ENCODE results near the gene IDI2.

IDI2 gene

DNA sequence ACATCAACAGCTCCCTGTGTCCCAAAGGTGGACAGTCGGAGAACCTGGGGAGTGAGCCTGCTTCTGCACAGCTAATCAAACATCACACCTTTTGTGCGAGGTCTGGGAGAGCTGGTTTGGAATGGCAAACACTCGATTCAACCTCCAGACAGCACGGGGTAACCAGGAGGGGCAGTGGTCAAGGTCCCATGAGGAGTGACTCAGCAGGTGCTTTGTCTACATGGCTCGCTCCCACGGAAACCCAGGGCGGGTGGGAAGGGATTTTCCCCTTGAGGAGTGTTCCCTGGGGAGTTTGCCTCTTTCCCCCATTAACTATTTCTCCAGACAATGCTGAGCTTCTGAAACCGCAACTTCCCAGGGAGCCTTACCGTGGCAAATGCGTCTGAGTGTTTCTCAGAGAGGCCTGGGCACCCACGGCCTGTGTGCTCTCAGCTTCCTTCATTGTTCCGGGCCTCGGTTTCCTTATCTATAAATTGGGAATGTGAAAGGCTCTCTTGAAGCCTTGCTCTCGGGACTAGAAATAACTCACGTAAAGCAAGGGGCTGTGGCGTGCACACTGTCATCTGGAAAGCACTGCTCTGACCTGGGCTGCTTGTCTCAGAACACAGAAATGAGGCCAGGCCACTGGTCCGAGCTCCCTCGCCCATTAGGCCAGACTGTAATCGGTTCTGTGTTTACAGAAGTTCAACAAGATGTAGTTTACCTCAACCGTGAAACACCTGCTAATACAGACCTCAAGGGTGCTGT, 51.4 kb downstream of the IDI2 start:
- Histone ChIP-seq H3K27me3 (replicated peaks; ENCODE audit: control insufficient read depth, insufficient read depth, low read length, poor library complexity, severe bottlenecking) (no peaks in the 10 kb centered on the region), H3K36me3 (ENCODE audit: control insufficient read depth, insufficient read depth, low read length) (no peaks in the 10 kb centered on the region), H3K4me3 (ENCODE audit: insufficient read depth, low read depth, low read length, poor library complexity, severe bottlenecking) (no peak overlapping the region), H3K4me1 (ENCODE audit: control insufficient read depth, insufficient read depth, low read length, poor library complexity, severe bottlenecking) (no peaks in the 10 kb centered on the region), H3K9me3 (ENCODE audit: control insufficient read depth, low read length) (peaks cover 5% of the 10 kb centered on the region), H3K27ac (ENCODE audit: insufficient read depth, low read length, poor library complexity, severe bottlenecking) (no peak overlapping the region)
- DNase-seq = no peak

DNA sequence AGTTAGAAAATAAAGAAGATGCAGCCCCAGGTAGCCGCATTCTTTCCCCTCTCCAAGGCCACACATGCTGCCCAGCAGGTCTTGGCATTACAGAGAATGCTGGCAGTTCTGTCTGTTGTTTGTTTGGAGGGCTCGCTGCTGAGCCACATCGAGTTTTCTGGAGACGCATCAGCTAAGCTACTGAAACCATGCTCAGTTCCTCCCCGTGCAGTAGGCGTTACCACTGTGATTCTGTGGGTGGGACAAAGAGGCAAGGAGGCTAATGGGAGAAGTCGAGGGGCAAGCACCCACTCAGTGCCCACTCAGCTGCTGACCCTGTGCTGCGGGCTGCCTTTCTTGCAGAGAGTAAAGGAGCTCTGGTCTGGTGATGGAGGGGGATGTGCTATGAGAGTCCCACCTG, 52.9 kb downstream of the IDI2 start:
- Histone ChIP-seq H3K36me3 (ENCODE audit: control insufficient read depth, insufficient read depth, low read length) (no peaks in the 10 kb centered on the region), H3K27me3 (replicated peaks; ENCODE audit: control insufficient read depth, insufficient read depth, low read length, poor library complexity, severe bottlenecking) (no peaks in the 10 kb centered on the region), H3K9me3 (ENCODE audit: control insufficient read depth, low read length) (no peaks in the 10 kb centered on the region), H3K27ac (ENCODE audit: insufficient read depth, low read length, poor library complexity, severe bottlenecking) (no peak overlapping the region), H3K4me1 (ENCODE audit: control insufficient read depth, insufficient read depth, low read length, poor library complexity, severe bottlenecking) (no peaks in the 10 kb centered on the region), H3K4me3 (ENCODE audit: insufficient read depth, low read depth, low read length, poor library complexity, severe bottlenecking) (no peak overlapping the region)
- no peak for DNase-seq

- no peak overlapping the region for H3K27ac ChIP-seq (ENCODE audit: insufficient read depth, low read length, poor library complexity, severe bottlenecking)
- no peaks in the 10 kb centered on the region for H3K36me3 ChIP-seq (ENCODE audit: control insufficient read depth, insufficient read depth, low read length)
These were observed 54.0 kb downstream of the IDI2 start for GRCh38 chr10:971613-972012.

DNA sequence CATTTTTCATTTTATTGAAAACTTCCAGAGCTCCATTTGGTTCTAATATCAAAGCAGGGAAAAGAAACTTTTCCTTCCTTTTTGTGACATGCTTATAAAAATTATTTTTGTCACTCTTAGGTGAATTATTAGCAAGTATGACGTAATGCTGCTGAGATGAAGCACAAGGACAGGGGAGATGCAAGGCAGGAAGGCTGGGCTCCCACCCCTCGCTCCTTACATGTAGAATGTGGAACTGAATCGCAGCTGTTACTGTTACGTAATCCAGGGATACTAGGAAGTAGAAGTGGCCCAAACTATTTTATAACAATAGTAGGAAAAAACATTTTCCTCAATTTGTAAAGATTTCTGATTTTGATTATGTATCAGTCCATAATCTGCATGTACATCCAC, 54.5 kb downstream of the IDI2 start:
- no peak overlapping the region for H3K27ac ChIP-seq (ENCODE audit: insufficient read depth, low read length, poor library complexity, severe bottlenecking)
- no peaks in the 10 kb centered on the region for H3K36me3 ChIP-seq (ENCODE audit: control insufficient read depth, insufficient read depth, low read length)
- H3K27me3 ChIP-seq (replicated peaks; ENCODE audit: control insufficient read depth, insufficient read depth, low read length, poor library complexity, severe bottlenecking) = no peaks in the 10 kb centered on the region
- no peak overlapping the region for H3K4me3 ChIP-seq (ENCODE audit: insufficient read depth, low read depth, low read length, poor library complexity, severe bottlenecking)
- no peaks in the 10 kb centered on the region for H3K4me1 ChIP-seq (ENCODE audit: control insufficient read depth, insufficient read depth, low read length, poor library complexity, severe bottlenecking)
- H3K9me3 ChIP-seq (ENCODE audit: control insufficient read depth, low read length) = no peaks in the 10 kb centered on the region
- DNase-seq = no peak

More at GRCh38 chr10:971613-972012, 54.0 kb downstream of the IDI2 start:
- no peak for DNase-seq
- H3K9me3 ChIP-seq (ENCODE audit: control insufficient read depth, low read length) = no peaks in the 10 kb centered on the region
- no peaks in the 10 kb centered on the region for H3K27me3 ChIP-seq (replicated peaks; ENCODE audit: control insufficient read depth, insufficient read depth, low read length, poor library complexity, severe bottlenecking)
- no peaks in the 10 kb centered on the region for H3K4me1 ChIP-seq (ENCODE audit: control insufficient read depth, insufficient read depth, low read length, poor library complexity, severe bottlenecking)
- no peak overlapping the region for H3K4me3 ChIP-seq (ENCODE audit: insufficient read depth, low read depth, low read length, poor library complexity, severe bottlenecking)

GRCh38 chr10:970311-971149, 55.1 kb downstream of the IDI2 start:
- no peaks in the 10 kb centered on the region for H3K36me3 ChIP-seq (ENCODE audit: control insufficient read depth, insufficient read depth, low read length)
- no peak overlapping the region for H3K27ac ChIP-seq (ENCODE audit: insufficient read depth, low read length, poor library complexity, severe bottlenecking)
- no peak overlapping the region for H3K4me3 ChIP-seq (ENCODE audit: insufficient read depth, low read depth, low read length, poor library complexity, severe bottlenecking)
- DNase-seq = no peak
- no peaks in the 10 kb centered on the region for H3K9me3 ChIP-seq (ENCODE audit: control insufficient read depth, low read length)
- H3K4me1 ChIP-seq (ENCODE audit: control insufficient read depth, insufficient read depth, low read length, poor library complexity, severe bottlenecking) = no peaks in the 10 kb centered on the region
- no peaks in the 10 kb centered on the region for H3K27me3 ChIP-seq (replicated peaks; ENCODE audit: control insufficient read depth, insufficient read depth, low read length, poor library complexity, severe bottlenecking)

GRCh38 chr10:969473-970150, 56.0 kb downstream of the IDI2 start:
- Histone ChIP-seq H3K36me3 (ENCODE audit: control insufficient read depth, insufficient read depth, low read length) (no peaks in the 10 kb centered on the region), H3K27me3 (replicated peaks; ENCODE audit: control insufficient read depth, insufficient read depth, low read length, poor library complexity, severe bottlenecking) (no peaks in the 10 kb centered on the region), H3K4me3 (ENCODE audit: insufficient read depth, low read depth, low read length, poor library complexity, severe bottlenecking) (no peak overlapping the region), H3K4me1 (ENCODE audit: control insufficient read depth, insufficient read depth, low read length, poor library complexity, severe bottlenecking) (no peaks in the 10 kb centered on the region), H3K9me3 (ENCODE audit: control insufficient read depth, low read length) (no peaks in the 10 kb centered on the region), H3K27ac (ENCODE audit: insufficient read depth, low read length, poor library complexity, severe bottlenecking) (no peak overlapping the region)
- DNase-seq = no peak

Data from effector memory CD4-positive, alpha-beta T cell (primary cell).